Thoracic aorta (tissue), 2 donors: Measurements from ENCODE around the gene CSTF2T. TPM values are rescaled to one million over a fixed set of nuclear protein-coding genes. Genes with fewer than 3 reads are reported as not detected.

Experiments
- ATAC-seq: fragments of 150-250 bp; one replicate; pipeline ENCODE4 v1.8.0; 2017; ENCODE audit warnings: low read depth; ENCODE audit not compliant: insufficient number of reproducible peaks, low FRiP score
- DNase-seq: peaks from one replicate; pipeline ENCODE4 v3.0.0-alpha.2; 2020; ENCODE audit warnings: low spot score
- H3K27ac ChIP-seq, 2 donors: fragments of 200-600 bp; sonication (generic); 1 replicate in 1 of 2; 2 replicates in 1 of 2; pipeline ENCODE4 v1.5.1; 2016; ENCODE audit warnings: mild to moderate bottlenecking in 2 of 2, moderate library complexity in 2 of 2
- H3K27me3 ChIP-seq: fragments of 200-600 bp; sonication (generic); replicated peaks from 2 replicates; pipeline ENCODE4 v1.6.0; 2016; ENCODE audit warnings: mild to moderate bottlenecking; ENCODE audit not compliant: insufficient read depth
- H3K36me3 ChIP-seq: fragments of 200-600 bp; sonication (generic); one replicate; pipeline ENCODE4 v1.5.1; 2016
- H3K4me1 ChIP-seq, 2 donors: fragments of 200-600 bp; sonication (generic); 1 replicate in 1 of 2; 2 replicates in 1 of 2; pipeline versions ENCODE4 v1.5.1 to v1.6.0; 2016; ENCODE audit warnings: low read depth in 2 of 2, mild to moderate bottlenecking in 1 of 2; ENCODE audit not compliant: control insufficient read depth in 1 of 2
- H3K4me3 ChIP-seq: fragments of 200-600 bp; sonication (generic); 2 replicates; pipeline ENCODE4 v1.5.1; 2016; ENCODE audit warnings: mild to moderate bottlenecking
- H3K9me3 ChIP-seq: fragments of 200-600 bp; sonication (generic); 2 replicates; pipeline ENCODE4 v1.5.1; 2016
- CTCF ChIP-seq: fragments of 200-600 bp; sonication (generic); IDR thresholded peaks from one replicate; pipeline ENCODE4 v1.5.1; 2019; ENCODE audit warnings: antibody characterized with exemption
- total RNA-seq, 2 donors: library from RNA; depleted of rRNA; stranded (reverse); fragments of >200 nt; gene quantifications; one replicate each; pipeline versions ENCODE4 v1.1.0 to v1.2.3, GENCODE V29; 2016

The CSTF2T gene
- total RNA-seq, 2 donors from 2014 or later: 24.6 to 39.9 TPM

GRCh38 chr10:51666456-51666855, 32.9 kb downstream of the CSTF2T start:
- H3K4me3 ChIP-seq: no peak overlapping the region
- TF ChIP-seq CTCF: no peak
- no peaks in the 10 kb centered on the region for H3K9me3 ChIP-seq
- H3K27me3 ChIP-seq: no peaks in the 10 kb centered on the region
- no peaks in the 10 kb centered on the region for H3K36me3 ChIP-seq
- no peak for DNase-seq
- no peak overlapping the region for H3K27ac ChIP-seq
- no peak for ATAC-seq
- H3K4me1 ChIP-seq: peaks cover 16 to 23% of the 10 kb centered on the region in 2 donors

DNA sequence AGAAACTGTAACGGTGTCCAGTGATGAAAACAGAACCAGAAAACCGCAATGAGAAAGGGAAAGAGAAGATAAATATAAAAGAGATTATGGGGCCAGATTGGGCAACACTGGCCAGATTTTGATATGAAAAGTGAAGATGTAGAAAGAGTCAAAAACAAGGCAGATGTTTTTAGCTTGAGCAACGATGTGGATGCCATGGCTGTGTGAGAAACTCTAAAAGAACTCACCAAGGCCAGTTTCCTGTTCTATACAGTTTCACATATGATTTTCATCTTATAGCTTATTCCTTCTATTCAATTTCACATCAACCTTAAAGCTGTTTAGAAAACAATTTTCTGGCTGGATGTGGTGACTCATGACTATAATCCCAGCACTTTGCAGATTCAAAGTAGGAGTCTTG, 36.3 kb downstream of the CSTF2T start:
- DNase-seq: no peak
- TF ChIP-seq CTCF: no peak
- H3K4me3 ChIP-seq: no peak overlapping the region
- no peak overlapping the region for H3K27ac ChIP-seq
- no peaks in the 10 kb centered on the region for H3K27me3 ChIP-seq
- no peaks in the 10 kb centered on the region for H3K36me3 ChIP-seq
- peaks cover 9 to 21% of the 10 kb centered on the region in 2 donors for H3K4me1 ChIP-seq
- ATAC-seq: no peak
- no peaks in the 10 kb centered on the region for H3K9me3 ChIP-seq

- Histone ChIP-seq H3K9me3 (no peaks in the 10 kb centered on the region), H3K36me3 (no peaks in the 10 kb centered on the region), H3K4me3 (no peak overlapping the region), H3K27me3 (no peaks in the 10 kb centered on the region), H3K27ac (no peak overlapping the region), H3K4me1 (peaks cover 0 to 42% of the 10 kb centered on the region in 2 donors)
- DNase-seq: no peak
- no peak for TF ChIP-seq CTCF
- ATAC-seq: no peak
These were observed 40.1 kb downstream of the CSTF2T start for GRCh38 chr10:51659344-51659743.

DNA sequence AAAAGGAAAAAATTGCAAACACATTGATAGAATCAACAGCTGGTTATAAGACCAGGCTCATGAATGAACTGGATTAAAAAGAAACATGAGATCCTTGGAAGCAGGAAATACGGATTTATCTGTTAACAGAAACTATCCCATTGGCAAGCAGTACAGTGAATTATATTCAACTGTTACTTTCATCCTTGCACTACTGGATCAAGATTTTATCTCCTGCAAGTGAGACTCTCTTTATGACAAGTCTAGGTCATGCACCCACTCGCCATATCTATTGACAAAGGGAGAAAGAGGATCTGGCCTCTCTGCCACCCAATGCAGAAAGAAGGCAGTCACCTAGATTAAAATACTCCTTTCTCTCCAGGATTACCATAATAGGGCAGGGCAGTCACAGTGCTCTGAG, 41.4 kb downstream of the CSTF2T start:
- Histone ChIP-seq H3K27me3 (no peaks in the 10 kb centered on the region), H3K9me3 (no peaks in the 10 kb centered on the region), H3K36me3 (no peaks in the 10 kb centered on the region), H3K4me3 (no peak overlapping the region), H3K27ac (no peak overlapping the region), H3K4me1 (peaks cover 7 to 53% of the 10 kb centered on the region in 2 donors)
- DNase-seq (no peak), ATAC-seq (no peak)
- no peak for TF ChIP-seq CTCF

DNA sequence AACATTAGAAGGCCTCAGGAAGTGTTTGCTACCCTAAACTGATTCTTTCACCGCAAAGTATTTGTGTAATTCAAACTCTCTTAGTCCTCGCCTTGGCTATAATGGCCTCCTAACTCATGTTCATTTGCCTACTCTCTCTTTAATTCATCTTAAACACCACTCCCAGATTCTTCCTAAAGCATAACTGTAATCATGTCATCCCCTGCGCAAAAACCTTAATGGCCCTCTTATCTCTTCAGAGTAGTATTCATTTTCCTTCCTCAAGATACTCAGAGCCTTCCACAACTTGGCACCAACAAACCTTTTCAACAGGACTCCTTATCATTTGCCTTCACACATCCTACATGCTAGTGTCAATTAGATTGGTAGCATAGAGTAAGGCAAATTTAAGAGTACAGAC, 42.9 kb downstream of the CSTF2T start:
- Histone ChIP-seq H3K27ac (no peak overlapping the region), H3K36me3 (no peaks in the 10 kb centered on the region), H3K4me3 (no peak overlapping the region), H3K9me3 (no peaks in the 10 kb centered on the region), H3K4me1 (peaks cover 7 to 57% of the 10 kb centered on the region in 2 donors), H3K27me3 (no peaks in the 10 kb centered on the region)
- DNase-seq (no peak), ATAC-seq (no peak)
- TF ChIP-seq CTCF: no peak
